ENCODE measurements around the gene CACNA1G. TPM values are rescaled to one million over a fixed set of nuclear protein-coding genes. Genes with fewer than 3 reads are reported as not detected.

CACNA1G gene
- total and polyA plus RNA-seq, 9 of the 15 experiments (the other 6 are each of a cell fraction or from before 2014, with no cell fraction given): 0.01 TPM; not detected in 8

DNA sequence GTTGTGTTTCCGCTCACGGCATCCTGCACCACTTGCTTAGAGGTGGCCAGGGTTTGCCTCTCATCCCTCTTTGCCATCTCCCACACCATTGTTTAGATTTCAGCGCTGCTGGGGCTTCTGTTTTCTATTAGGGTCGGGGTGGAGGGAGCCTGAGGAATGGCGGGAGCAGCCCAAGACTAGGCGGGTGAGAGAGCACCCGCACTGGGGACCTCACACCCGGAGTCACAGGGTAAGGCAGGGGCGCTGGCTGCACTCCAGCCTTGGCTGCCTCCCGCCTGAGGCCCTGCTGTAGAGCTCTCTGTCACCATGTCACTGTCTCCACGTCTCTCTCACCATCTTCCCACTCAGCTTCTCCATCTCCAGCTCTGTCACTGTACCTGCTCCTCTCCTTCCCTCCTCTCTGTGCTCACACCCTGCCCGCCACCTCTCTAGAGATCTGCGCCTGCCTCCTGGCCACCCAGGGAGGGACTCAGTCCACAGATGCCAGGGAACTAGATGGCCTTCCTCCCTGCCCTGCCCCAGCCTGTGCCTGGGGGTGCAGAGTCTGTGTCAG lies 41.4 kb downstream of the CACNA1G start:
- no peak for DNase-seq (ENCODE audit: extremely low read depth in 1 of 4, low spot score in 3 of 4)
- no peaks in the 10 kb centered on the region for H3K79me2 ChIP-seq (ENCODE audit: control insufficient read depth, insufficient read depth, low read length)
- peaks cover 36 to 82% of the 10 kb centered on the region in 2 experiments; a peak in 4 of 5 replicates for H3K27me3 ChIP-seq (ENCODE audit: control insufficient read depth in 2 of 2, insufficient read depth in 2 of 2, low read length in 2 of 2)
- H3K9me3 ChIP-seq (replicated peaks; ENCODE audit: control insufficient read depth, insufficient read depth, low read depth, low read length): no peaks in the 10 kb centered on the region
- 0 out of 2 replicates have a peak, but pooled peaks cover 5% of the 10 kb centered on the region for H4K20me1 ChIP-seq (replicated peaks; ENCODE audit: control insufficient read depth, insufficient read depth, low read length)
- intact Hi-C loops (cut with micrococcal nuclease): no loop called here
- H3K36me3 ChIP-seq (ENCODE audit: control insufficient read depth, insufficient read depth, low read length): no peaks in the 10 kb centered on the region
- H3K27ac ChIP-seq (ENCODE audit: extremely low read depth, low read depth, low read length): no peak overlapping the region
- WGBS (ENCODE audit: insufficient coverage, low coverage, missing lambda C conversion rate): 3% methylated on average over 13 of the region's 13 CpGs
- no TSS peak for BruUV-seq (replicated peaks)
- no peak overlapping the region for H2AFZ ChIP-seq (ENCODE audit: low read depth, low read length)
- H3K9me1 ChIP-seq (ENCODE audit: control insufficient read depth, insufficient read depth, low read length): no peaks in the 10 kb centered on the region
- in situ Hi-C loops (cut with MboI): no loop called here
- CTCF ChIA-PET (ENCODE audit: low intra/inter-chr PET ratio): no interaction called here
- H3K9ac ChIP-seq (ENCODE audit: insufficient read depth in 1 of 2, low read depth in 2 of 2, low read length in 2 of 2): no peak overlapping the region
- H3K4me3 ChIP-seq: no peak overlapping the region
- no peak overlapping the region for H3K4me2 ChIP-seq (ENCODE audit: insufficient read depth, low read length)
- peaks cover 4 to 21% of the 10 kb centered on the region in 2 experiments; a peak in 3 of 5 replicates for H3K4me1 ChIP-seq (replicated peaks in 1 of 2; ENCODE audit: control insufficient read depth in 2 of 2, insufficient read depth in 2 of 2, low read length in 2 of 2)
- TF ChIP-seq, protein P1, sequence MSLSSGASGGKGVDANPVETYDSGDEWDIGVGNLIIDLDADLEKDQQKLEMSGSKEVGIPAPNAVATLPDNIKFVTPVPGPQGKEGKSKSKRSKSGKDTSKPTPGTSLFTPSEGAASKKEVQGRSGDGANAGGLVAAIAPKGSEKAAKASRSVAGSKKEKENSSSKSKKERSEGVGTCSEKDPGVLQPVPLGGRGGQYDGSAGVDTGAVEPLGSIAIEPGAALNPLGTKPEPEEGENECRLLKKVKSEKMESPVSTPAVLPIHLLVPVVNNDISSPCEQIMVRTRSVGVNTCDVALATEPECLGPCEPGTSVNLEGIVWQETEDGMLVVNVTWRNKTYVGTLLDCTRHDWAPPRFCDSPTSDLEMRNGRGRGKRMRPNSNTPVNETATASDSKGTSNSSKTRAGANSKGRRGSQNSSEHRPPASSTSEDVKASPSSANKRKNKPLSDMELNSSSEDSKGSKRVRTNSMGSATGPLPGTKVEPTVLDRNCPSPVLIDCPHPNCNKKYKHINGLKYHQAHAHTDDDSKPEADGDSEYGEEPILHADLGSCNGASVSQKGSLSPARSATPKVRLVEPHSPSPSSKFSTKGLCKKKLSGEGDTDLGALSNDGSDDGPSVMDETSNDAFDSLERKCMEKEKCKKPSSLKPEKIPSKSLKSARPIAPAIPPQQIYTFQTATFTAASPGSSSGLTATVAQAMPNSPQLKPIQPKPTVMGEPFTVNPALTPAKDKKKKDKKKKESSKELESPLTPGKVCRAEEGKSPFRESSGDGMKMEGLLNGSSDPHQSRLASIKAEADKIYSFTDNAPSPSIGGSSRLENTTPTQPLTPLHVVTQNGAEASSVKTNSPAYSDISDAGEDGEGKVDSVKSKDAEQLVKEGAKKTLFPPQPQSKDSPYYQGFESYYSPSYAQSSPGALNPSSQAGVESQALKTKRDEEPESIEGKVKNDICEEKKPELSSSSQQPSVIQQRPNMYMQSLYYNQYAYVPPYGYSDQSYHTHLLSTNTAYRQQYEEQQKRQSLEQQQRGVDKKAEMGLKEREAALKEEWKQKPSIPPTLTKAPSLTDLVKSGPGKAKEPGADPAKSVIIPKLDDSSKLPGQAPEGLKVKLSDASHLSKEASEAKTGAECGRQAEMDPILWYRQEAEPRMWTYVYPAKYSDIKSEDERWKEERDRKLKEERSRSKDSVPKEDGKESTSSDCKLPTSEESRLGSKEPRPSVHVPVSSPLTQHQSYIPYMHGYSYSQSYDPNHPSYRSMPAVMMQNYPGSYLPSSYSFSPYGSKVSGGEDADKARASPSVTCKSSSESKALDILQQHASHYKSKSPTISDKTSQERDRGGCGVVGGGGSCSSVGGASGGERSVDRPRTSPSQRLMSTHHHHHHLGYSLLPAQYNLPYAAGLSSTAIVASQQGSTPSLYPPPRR (CRISPR knock-in tag; IDR thresholded peaks at IDR 0.05; ENCODE audit: borderline replicate concordance): no peak
- TF ChIP-seq PCBP1 (IDR thresholded peaks at IDR 0.05; ENCODE audit: low read depth, low read length, poor library complexity, severe bottlenecking): no peak
- no peak for TF ChIP-seq ZBTB7A (IDR thresholded peaks at IDR 0.05; ENCODE audit: borderline replicate concordance, control insufficient read depth, low read depth, low read length)
- no peak for TF ChIP-seq CHD4 (IDR thresholded peaks at IDR 0.05; ENCODE audit: insufficient read depth, insufficient replicate concordance, low read depth, low read length, poor library complexity, severe bottlenecking)
- TF ChIP-seq NR4A1 (CRISPR knock-in tag; IDR thresholded peaks at IDR 0.05): no peak
- no peak for TF ChIP-seq NR4A1 (tag; IDR thresholded peaks at IDR 0.05)
- no peak for TF ChIP-seq ATF1 (CRISPR knock-in tag; IDR thresholded peaks at IDR 0.05)
- no peak for TF ChIP-seq ATF1 (tag; IDR thresholded peaks at IDR 0.05)
- TF ChIP-seq YBX1 (IDR thresholded peaks at IDR 0.05): no peak
- no peak for TF ChIP-seq HNRNPH1 (optimal IDR thresholded peaks at IDR 0.05; ENCODE audit: low read depth, low read length)
- TF ChIP-seq, protein P2, sequence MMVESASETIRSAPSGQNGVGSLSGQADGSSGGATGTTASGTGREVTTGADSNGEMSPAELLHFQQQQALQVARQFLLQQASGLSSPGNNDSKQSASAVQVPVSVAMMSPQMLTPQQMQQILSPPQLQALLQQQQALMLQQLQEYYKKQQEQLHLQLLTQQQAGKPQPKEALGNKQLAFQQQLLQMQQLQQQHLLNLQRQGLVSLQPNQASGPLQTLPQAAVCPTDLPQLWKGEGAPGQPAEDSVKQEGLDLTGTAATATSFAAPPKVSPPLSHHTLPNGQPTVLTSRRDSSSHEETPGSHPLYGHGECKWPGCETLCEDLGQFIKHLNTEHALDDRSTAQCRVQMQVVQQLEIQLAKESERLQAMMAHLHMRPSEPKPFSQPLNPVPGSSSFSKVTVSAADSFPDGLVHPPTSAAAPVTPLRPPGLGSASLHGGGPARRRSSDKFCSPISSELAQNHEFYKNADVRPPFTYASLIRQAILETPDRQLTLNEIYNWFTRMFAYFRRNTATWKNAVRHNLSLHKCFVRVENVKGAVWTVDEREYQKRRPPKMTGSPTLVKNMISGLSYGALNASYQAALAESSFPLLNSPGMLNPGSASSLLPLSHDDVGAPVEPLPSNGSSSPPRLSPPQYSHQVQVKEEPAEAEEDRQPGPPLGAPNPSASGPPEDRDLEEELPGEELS (CRISPR knock-in tag; IDR thresholded peaks at IDR 0.05; ENCODE audit: borderline replicate concordance): no peak
- TF ChIP-seq, protein P3, sequence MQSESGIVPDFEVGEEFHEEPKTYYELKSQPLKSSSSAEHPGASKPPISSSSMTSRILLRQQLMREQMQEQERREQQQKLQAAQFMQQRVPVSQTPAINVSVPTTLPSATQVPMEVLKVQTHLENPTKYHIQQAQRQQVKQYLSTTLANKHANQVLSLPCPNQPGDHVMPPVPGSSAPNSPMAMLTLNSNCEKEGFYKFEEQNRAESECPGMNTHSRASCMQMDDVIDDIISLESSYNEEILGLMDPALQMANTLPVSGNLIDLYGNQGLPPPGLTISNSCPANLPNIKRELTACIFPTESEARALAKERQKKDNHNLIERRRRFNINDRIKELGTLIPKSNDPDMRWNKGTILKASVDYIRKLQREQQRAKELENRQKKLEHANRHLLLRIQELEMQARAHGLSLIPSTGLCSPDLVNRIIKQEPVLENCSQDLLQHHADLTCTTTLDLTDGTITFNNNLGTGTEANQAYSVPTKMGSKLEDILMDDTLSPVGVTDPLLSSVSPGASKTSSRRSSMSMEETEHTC (IDR thresholded peaks at IDR 0.05): no peak
- POLR2A ChIA-PET: interaction anchor here (0.6 to 0.7 kb wide), 2 partner anchors 9 to 51 kb away, joined by 3 read pairs; no protein-coding TSS in a partner anchor
- FAIRE-seq: no peak
- ATAC-seq: no peak
